ENCODE measurements around the gene MINDY4. TPM values are rescaled to one million over a fixed set of nuclear protein-coding genes. Genes with fewer than 3 reads are reported as not detected.

MINDY4 gene
- polyA plus RNA-seq, 1 experiment: 2.3 TPM

DNA sequence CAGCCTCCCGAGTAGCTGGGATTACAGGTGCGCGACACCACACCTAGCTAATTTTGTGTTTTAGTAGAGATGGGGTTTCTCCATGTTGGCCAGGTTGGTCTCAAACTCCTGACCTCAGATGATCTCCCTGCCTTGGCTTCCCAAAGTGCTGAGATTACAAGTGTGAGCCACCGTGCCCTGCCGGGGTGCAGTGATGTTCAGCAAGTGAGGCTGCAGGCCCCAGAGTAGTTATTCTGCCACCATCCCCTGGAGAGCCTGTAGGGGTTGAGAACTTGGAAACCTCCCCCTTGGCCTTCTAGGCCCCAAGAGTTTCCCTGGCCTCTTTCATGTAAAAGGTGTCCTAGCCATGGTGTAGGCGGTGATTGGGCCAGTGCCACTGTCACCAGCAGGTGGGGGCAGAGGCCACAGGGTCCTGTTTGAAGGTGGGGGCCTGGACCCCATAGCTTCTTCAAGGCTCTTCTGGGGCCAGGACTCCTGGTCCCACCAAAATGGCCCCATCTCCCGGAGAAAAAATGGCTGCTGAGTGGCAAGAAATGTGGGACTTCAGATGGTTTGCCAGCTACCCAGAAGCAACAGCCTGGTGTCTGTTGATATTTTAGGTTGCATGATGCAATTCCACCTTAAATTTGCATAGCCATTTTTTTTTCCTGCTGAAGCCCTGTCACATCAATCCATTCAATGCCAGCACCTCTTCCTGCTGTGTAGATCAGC, 44.8 kb upstream of the MINDY4 start:
- Histone ChIP-seq H3K27me3 (ENCODE audit: control insufficient read depth, insufficient read depth, low read length) (peaks cover 25% of the 10 kb centered on the region), H3K4me3 (ENCODE audit: low read depth, low read length) (no peak overlapping the region), H3K36me3 (ENCODE audit: control insufficient read depth, insufficient read depth, low read length) (no peaks in the 10 kb centered on the region)
- TF ChIP-seq CTCF (IDR thresholded peaks at IDR 0.05; ENCODE audit: insufficient read depth, low read depth, low read length): no peak
- ChIA-PET POLR2A (no interaction called here), CTCF (interaction anchor here (7.4 kb wide), 1 partner anchor 14 kb away, joined by 47 read pairs; no protein-coding TSS in a partner anchor)
- DNase-seq (ENCODE audit: low read depth): no peak

GRCh38 chr7:30727061-30727945, 43.9 kb upstream of the MINDY4 start:
- ChIA-PET CTCF (interaction anchor here (0.6 to 7.4 kb wide), 3 partner anchors 13 to 394 kb away, joined by 3 to 47 read pairs (median 3); no protein-coding TSS in a partner anchor), POLR2A (no interaction called here)
- Histone ChIP-seq H3K4me3 (ENCODE audit: low read depth, low read length) (no peak overlapping the region), H3K36me3 (ENCODE audit: control insufficient read depth, insufficient read depth, low read length) (no peaks in the 10 kb centered on the region), H3K27me3 (ENCODE audit: control insufficient read depth, insufficient read depth, low read length) (peaks cover 29% of the 10 kb centered on the region)
- no peak for TF ChIP-seq CTCF (IDR thresholded peaks at IDR 0.05; ENCODE audit: insufficient read depth, low read depth, low read length)
- no peak for DNase-seq (ENCODE audit: low read depth)

DNA sequence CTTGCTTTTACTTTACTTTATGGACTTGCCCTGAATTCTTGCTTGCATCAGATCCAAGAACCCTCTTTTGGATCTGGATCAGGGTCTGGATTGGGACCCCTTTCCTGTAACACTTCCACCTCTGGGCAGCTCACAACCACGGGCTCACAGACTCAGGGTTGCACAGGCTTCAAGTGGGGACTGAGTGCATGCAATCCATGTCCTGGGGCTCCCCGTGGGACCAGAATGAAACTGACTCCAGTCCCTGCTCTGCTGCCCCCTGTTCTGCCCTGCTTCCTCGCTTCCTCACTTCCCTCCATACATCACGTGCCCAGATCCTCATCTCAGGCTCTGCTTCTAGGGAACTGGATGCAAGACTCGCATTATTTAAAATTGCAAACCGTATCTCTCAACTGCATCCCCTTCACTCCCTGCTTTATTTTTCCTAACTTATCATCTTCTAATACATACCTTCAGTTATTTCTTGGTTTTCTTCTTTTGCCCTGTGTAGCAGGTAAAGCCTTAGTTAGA, 42.6 kb upstream of the MINDY4 start:
- H3K4me3 ChIP-seq (ENCODE audit: low read depth, low read length): no peak overlapping the region
- no peak for DNase-seq (ENCODE audit: low read depth)
- H3K27me3 ChIP-seq (ENCODE audit: control insufficient read depth, insufficient read depth, low read length): peaks cover 35% of the 10 kb centered on the region
- CTCF ChIA-PET: interaction anchor here (0.5 to 7.4 kb wide), 2 partner anchors 12 to 84 kb away, joined by 3 to 47 read pairs; no protein-coding TSS in a partner anchor
- H3K36me3 ChIP-seq (ENCODE audit: control insufficient read depth, insufficient read depth, low read length): no peaks in the 10 kb centered on the region
- POLR2A ChIA-PET: no interaction called here
- TF ChIP-seq CTCF (IDR thresholded peaks at IDR 0.05; ENCODE audit: insufficient read depth, low read depth, low read length): no peak

DNA sequence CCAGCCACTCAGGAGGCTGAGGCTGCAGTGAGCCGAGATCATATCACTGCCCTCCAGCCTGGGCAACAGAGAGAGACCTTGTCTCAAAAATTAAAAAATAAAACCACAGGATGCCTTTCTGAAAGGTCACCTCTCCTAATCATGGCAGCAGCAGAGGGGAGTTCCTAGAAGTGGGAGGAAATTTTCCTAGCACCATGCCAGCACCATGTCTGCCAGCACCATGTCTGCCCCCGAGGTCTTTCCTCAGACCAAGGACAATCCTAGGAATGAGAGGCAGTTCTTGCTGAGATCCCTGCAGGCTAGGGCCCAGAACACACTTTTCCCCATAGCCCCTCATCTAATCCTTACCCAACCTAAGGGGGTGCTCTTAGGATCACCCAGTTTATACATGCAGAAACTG, 41.6 kb upstream of the MINDY4 start:
- no peak for DNase-seq (ENCODE audit: low read depth)

More for the DNA sequence above, 41.6 kb upstream of the MINDY4 start:
- peaks cover 33% of the 10 kb centered on the region for H3K27me3 ChIP-seq (ENCODE audit: control insufficient read depth, insufficient read depth, low read length)
- no peak for TF ChIP-seq CTCF (IDR thresholded peaks at IDR 0.05; ENCODE audit: insufficient read depth, low read depth, low read length)
- H3K4me3 ChIP-seq (ENCODE audit: low read depth, low read length): no peak overlapping the region
- ChIA-PET CTCF (interaction anchor here (7.4 kb wide), 1 partner anchor 11 kb away, joined by 47 read pairs; no protein-coding TSS in a partner anchor), POLR2A (no interaction called here)
- no peaks in the 10 kb centered on the region for H3K36me3 ChIP-seq (ENCODE audit: control insufficient read depth, insufficient read depth, low read length)

Measured in BJ (cell line).